ENCODE results near the gene CACNA1B. TPM values are rescaled to one million over a fixed set of nuclear protein-coding genes. Genes with fewer than 3 reads are reported as not detected.

CACNA1B gene
- polyA plus RNA-seq, 1 experiment, result 0.01 TPM

DNA sequence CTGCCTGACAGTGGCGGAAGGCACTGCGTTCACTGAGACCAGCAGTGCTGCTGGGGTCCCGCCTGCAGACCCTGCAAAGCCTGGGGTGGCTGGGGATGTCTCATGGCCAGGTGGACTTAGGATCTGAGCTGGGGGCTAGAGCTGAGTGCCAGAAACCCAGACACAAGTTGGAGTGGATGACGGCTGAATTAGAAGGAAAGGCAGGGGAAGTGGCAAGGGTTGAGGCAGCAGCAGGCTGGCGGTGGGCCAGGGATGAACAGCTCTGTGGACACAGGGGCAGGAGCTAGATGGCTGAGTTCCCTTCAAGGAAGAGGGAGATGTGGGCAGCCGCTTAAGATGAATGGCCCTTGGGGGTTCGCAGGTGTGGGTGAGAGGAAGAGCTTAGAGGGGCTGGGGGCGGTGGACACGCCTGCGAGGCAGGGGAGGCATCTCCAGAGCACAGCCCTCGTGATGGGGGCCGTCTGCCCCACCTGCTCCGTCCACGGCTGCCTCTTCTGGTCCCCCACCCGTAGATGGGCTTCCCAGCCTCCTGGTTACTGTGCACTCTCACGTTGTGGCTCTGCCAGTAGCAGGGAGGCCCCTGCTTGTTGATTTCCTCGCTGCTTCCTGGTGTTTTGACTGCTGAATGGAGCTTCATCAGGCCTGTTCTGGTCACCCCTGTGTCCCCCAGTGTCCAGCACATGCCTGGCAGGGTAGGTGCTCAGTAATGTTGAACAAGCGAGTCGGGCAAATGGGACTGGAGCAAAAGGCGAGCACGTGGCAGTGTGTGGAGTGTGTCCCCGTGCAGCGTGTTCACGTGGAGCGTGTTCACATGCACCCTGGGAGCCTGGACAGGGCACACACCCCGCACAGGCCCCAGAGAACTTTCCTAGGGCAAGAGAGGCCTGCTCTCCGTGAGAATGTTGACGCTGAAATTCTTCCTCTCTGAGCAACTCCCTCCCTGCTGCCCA is 168.2 kb downstream of the CACNA1B start:
- TF ChIP-seq, protein P1, sequence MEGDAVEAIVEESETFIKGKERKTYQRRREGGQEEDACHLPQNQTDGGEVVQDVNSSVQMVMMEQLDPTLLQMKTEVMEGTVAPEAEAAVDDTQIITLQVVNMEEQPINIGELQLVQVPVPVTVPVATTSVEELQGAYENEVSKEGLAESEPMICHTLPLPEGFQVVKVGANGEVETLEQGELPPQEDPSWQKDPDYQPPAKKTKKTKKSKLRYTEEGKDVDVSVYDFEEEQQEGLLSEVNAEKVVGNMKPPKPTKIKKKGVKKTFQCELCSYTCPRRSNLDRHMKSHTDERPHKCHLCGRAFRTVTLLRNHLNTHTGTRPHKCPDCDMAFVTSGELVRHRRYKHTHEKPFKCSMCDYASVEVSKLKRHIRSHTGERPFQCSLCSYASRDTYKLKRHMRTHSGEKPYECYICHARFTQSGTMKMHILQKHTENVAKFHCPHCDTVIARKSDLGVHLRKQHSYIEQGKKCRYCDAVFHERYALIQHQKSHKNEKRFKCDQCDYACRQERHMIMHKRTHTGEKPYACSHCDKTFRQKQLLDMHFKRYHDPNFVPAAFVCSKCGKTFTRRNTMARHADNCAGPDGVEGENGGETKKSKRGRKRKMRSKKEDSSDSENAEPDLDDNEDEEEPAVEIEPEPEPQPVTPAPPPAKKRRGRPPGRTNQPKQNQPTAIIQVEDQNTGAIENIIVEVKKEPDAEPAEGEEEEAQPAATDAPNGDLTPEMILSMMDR (IDR thresholded peaks at IDR 0.05; ENCODE audit: low read depth, low read length), result no peak

DNA sequence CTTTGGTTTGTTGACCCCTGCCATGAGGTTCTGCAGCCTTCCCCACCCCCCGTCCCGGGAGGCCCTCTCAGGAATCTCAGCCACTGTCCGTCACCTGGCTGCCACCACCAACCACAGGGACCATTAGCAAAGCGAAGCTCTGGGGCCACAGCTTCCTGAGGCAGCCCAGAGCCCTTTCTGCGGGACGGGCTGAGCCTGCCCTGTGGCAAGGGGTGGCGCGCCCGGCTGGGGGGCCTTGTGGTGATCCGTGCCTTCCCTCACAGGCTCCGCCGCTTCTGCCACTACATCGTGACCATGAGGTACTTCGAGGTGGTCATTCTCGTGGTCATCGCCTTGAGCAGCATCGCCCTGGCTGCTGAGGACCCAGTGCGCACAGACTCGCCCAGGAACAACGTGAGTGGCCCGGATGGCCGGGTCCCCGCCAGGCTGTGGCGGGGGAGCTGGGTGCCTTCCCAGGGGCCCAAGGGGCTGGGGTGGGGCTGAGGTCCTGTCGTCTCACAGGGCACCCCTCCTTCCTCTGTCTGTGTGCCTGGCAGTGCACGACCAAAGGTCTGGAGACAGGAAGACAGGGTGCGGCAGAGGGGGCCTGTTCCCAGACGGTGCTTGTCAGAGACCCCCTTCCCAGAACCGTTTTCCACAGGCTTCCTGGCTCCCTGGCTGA is 169.2 kb downstream of the CACNA1B start:
- no peak for DNase-seq (ENCODE audit: low read depth, low spot score)
- POLR2A ChIA-PET, result no interaction called here
- H3K27ac ChIP-seq (ENCODE audit: low read depth, low read length), result no peak overlapping the region
- no peaks in the 10 kb centered on the region for H3K27me3 ChIP-seq (ENCODE audit: control insufficient read depth, insufficient read depth, low read length)
- no peak overlapping the region for H3K4me3 ChIP-seq (ENCODE audit: low read depth, low read length)
- CTCF ChIA-PET, result no interaction called here
- TF ChIP-seq, protein P1 (IDR thresholded peaks at IDR 0.05; ENCODE audit: low read depth, low read length), result no peak
- H3K9me3 ChIP-seq (ENCODE audit: control insufficient read depth, insufficient read depth, low read length), result peaks cover 92% of the 10 kb centered on the region

More for the DNA sequence above, 168.2 kb downstream of the CACNA1B start:
- no peak for DNase-seq (ENCODE audit: low read depth, low spot score)
- no peaks in the 10 kb centered on the region for H3K27me3 ChIP-seq (ENCODE audit: control insufficient read depth, insufficient read depth, low read length)
- CTCF ChIA-PET, result no interaction called here
- H3K27ac ChIP-seq (ENCODE audit: low read depth, low read length), result no peak overlapping the region
- peaks cover 87% of the 10 kb centered on the region for H3K9me3 ChIP-seq (ENCODE audit: control insufficient read depth, insufficient read depth, low read length)
- H3K4me3 ChIP-seq (ENCODE audit: low read depth, low read length), result no peak overlapping the region
- POLR2A ChIA-PET, result no interaction called here

DNA sequence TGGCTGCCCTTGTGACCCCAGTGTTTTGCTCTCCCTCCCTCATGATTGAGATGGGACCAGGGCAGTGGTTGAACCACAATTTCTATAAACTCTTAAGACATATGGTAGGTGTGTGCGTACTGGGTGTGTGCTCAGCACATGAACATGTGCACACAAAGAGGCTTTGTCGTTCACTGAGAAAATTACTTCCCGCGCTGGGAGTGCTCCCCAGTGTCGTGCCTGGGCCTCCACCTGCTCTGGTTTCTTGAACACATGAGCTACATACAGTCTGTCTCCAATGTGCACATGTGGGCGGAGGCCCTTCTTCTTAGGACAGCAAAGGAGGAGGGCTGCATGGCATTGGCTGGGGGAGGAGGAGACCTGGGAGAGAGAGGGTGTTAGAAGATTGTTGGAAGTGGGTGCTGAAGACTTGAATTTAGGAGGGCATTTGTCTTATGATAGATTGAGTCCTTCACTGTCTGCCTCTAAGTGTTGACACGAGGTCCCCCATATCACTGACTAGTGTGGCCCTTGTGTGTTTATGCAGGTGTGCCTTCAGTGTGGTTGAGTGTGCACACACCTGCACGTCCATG is 170.0 kb downstream of the CACNA1B start:
- ChIA-PET POLR2A (no interaction called here), CTCF (no interaction called here)

DNA sequence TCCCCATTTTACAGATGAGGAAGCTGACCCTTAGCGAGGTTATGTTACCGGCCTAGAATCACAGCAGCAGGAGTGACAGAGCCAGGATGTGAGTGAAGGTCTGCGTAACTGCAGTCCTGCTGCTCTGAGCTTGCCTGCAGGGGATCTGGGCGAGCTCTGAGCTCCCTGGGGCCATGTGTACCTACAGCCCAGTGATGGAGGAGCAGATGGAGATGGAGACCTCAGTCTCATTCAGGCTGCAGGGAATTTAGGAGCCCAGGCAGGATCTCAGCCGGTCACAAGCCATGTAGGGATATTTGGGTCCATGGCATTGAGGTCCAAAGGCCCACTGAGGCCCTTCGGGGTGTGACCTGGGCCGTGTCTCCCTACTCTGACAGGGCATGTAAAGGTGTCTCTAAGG is 170.6 kb downstream of the CACNA1B start:
- TF ChIP-seq, protein P1 (IDR thresholded peaks at IDR 0.05; ENCODE audit: low read depth, low read length), result no peak
- POLR2A ChIA-PET, result no interaction called here
- no peaks in the 10 kb centered on the region for H3K27me3 ChIP-seq (ENCODE audit: control insufficient read depth, insufficient read depth, low read length)
- no peak overlapping the region for H3K27ac ChIP-seq (ENCODE audit: low read depth, low read length)
- peaks cover 94% of the 10 kb centered on the region for H3K9me3 ChIP-seq (ENCODE audit: control insufficient read depth, insufficient read depth, low read length)
- CTCF ChIA-PET, result no interaction called here
- no peak overlapping the region for H3K4me3 ChIP-seq (ENCODE audit: low read depth, low read length)
- DNase-seq (ENCODE audit: low read depth, low spot score), result no peak

More for the DNA sequence above, 170.0 kb downstream of the CACNA1B start:
- Histone ChIP-seq H3K27me3 (ENCODE audit: control insufficient read depth, insufficient read depth, low read length) (no peaks in the 10 kb centered on the region), H3K9me3 (ENCODE audit: control insufficient read depth, insufficient read depth, low read length) (peaks cover 94% of the 10 kb centered on the region), H3K4me3 (ENCODE audit: low read depth, low read length) (no peak overlapping the region), H3K27ac (ENCODE audit: low read depth, low read length) (no peak overlapping the region)
- DNase-seq (ENCODE audit: low read depth, low spot score), result no peak
- TF ChIP-seq, protein P1 (IDR thresholded peaks at IDR 0.05; ENCODE audit: low read depth, low read length), result no peak

Data from AG04450 (cell line).